Peyer's patch (tissue), 4 donors: ENCODE measurements around the gene ZBTB47.

Experiments used
- CTCF ChIP-seq, 6 experiments: fragments of 450-650 bp in 4 of 6; fragments of 200-600 bp in 2 of 6; sonication (generic) in 1 of 6; IDR thresholded peaks; one replicate each; pipeline ENCODE4 v1.5.1; 2017 to 2019; ENCODE audit warnings: antibody characterized with exemption in 6 of 6, mild to moderate bottlenecking in 3 of 6, moderate library complexity in 1 of 6
- POLR2A ChIP-seq, 2 donors: fragments of 450-650 bp; IDR thresholded peaks; one replicate each; pipeline ENCODE4 v1.5.1; 2017; ENCODE audit warnings: antibody characterized with exemption in 2 of 2, mild to moderate bottlenecking in 2 of 2, moderate library complexity in 2 of 2

- no peak for TF ChIP-seq CTCF (IDR thresholded peaks at IDR 0.05)
- TF ChIP-seq POLR2A (IDR thresholded peaks at IDR 0.05) = no peak
These were observed 41.3 kb upstream of the ZBTB47 start for GRCh38 chr3:42612217-42612616.
